Astrocyte (in vitro differentiated cells and primary cell): Measurements from ENCODE around the gene CHTOP. TPM values are rescaled to one million over a fixed set of nuclear protein-coding genes. Genes with fewer than 3 reads are reported as not detected.
A peak's percentile ranks its signal among the peaks of the same experiment; 100 is the strongest.

Experiments used
- DNase-seq: peaks from one replicate; pipeline ENCODE4 v3.0.0-alpha.2; 2010; ENCODE audit warnings: low read depth
- FAIRE-seq: peaks from 2 replicates; lab custom pipeline; 2011; peaks lifted over from hg19 to GRCh38; lab: Jason Lieb, UNC
- H2AFZ ChIP-seq: 2 replicates; pipeline ENCODE4 v1.6.0; 2012; ENCODE audit warnings: low read depth, low read length, inconsistent platforms
- H3K27ac ChIP-seq: 2 replicates; pipeline ENCODE4 v1.5.1; 2011; ENCODE audit warnings: low read depth, low read length, inconsistent platforms
- H3K27me3 ChIP-seq: 2 replicates; pipeline ENCODE4 v1.6.0; 2011; ENCODE audit warnings: low read length, inconsistent platforms; ENCODE audit not compliant: insufficient read depth
- H3K36me3 ChIP-seq: 2 replicates; pipeline ENCODE4 v1.5.1; 2011; ENCODE audit warnings: low read length, inconsistent platforms; ENCODE audit not compliant: insufficient read depth
- H3K4me1 ChIP-seq: 2 replicates; pipeline ENCODE4 v1.5.1; 2011; ENCODE audit warnings: low read length, inconsistent platforms; ENCODE audit not compliant: insufficient read depth
- H3K4me2 ChIP-seq: 2 replicates; pipeline ENCODE4 v1.6.0; 2012; ENCODE audit warnings: low read length, inconsistent platforms
- H3K4me3 ChIP-seq: 2 replicates; pipeline ENCODE4 v1.5.1; 2011; ENCODE audit warnings: low read depth, mild to moderate bottlenecking, low read length, inconsistent platforms; ENCODE audit not compliant: insufficient read depth
- H3K79me2 ChIP-seq: 2 replicates; pipeline ENCODE4 v1.6.0; 2012; ENCODE audit warnings: mild to moderate bottlenecking, low read length, inconsistent platforms; ENCODE audit not compliant: insufficient read depth
- H3K9ac ChIP-seq: 2 replicates; pipeline ENCODE4 v1.6.0; 2012; ENCODE audit warnings: mild to moderate bottlenecking, low read length, inconsistent platforms
- H3K9me3 ChIP-seq: 2 replicates; pipeline ENCODE4 v1.5.1; 2012; ENCODE audit warnings: low read depth, mild to moderate bottlenecking, low read length, inconsistent platforms; ENCODE audit not compliant: insufficient read depth
- H4K20me1 ChIP-seq: 2 replicates; pipeline ENCODE4 v1.6.0; 2012; ENCODE audit warnings: low read length, inconsistent platforms; ENCODE audit not compliant: insufficient read depth
- H3K27ac Mint-ChIP-seq: one replicate; pipeline ENCODE4 v1.8.0; 2021; ENCODE audit warnings: mild to moderate bottlenecking, mixed read lengths; ENCODE audit not compliant: unreplicated experiment
- H3K27me3 Mint-ChIP-seq: one replicate; pipeline ENCODE4 v1.8.0; 2021; ENCODE audit warnings: low read depth, mixed read lengths; ENCODE audit not compliant: unreplicated experiment
- H3K36me3 Mint-ChIP-seq: one replicate; pipeline ENCODE4 v1.8.0; 2021; ENCODE audit warnings: low read depth, mixed read lengths; ENCODE audit not compliant: unreplicated experiment
- H3K4me1 Mint-ChIP-seq: one replicate; pipeline ENCODE4 v1.8.0; 2021; ENCODE audit warnings: low read depth, mixed read lengths; ENCODE audit not compliant: unreplicated experiment
- H3K4me3 Mint-ChIP-seq: one replicate; pipeline ENCODE4 v1.8.0; 2021; ENCODE audit warnings: mild to moderate bottlenecking, moderate library complexity, mixed read lengths; ENCODE audit not compliant: unreplicated experiment
- H3K9me3 Mint-ChIP-seq: one replicate; pipeline ENCODE4 v1.8.0; 2021; ENCODE audit warnings: mild to moderate bottlenecking, mixed read lengths; ENCODE audit not compliant: unreplicated experiment
- EZH2 ChIP-seq: IDR thresholded peaks from 2 replicates; pipeline ENCODE4 v1.6.1; 2012; ENCODE audit warnings: mild to moderate bottlenecking, low read length, inconsistent platforms; ENCODE audit not compliant: insufficient read depth
- total RNA-seq: library from RNA; stranded (reverse); gene quantifications from 2 replicates; pipeline ENCODE4 v1.2.1, GENCODE V29; 2021
- TF ChIP-seq, protein P1 (sequence below): IDR thresholded peaks from 2 replicates; pipeline ENCODE4 v1.5.1; 2011; ENCODE audit warnings: low read depth, mild to moderate bottlenecking, inconsistent platforms, low read length, moderate library complexity; ENCODE audit not compliant: insufficient read depth

The CHTOP gene
- total RNA-seq, 1 donor from 2014 or later = 56.4 TPM

- Mint-ChIP-seq H3K27me3 (no peaks in the 10 kb centered on the region), H3K9me3 (no peaks in the 10 kb centered on the region), H3K36me3 (peaks cover 22% of the 10 kb centered on the region), H3K27ac (no peak overlapping the region), H3K4me3 (no peak overlapping the region), H3K4me1 (peaks cover 2% of the 10 kb centered on the region)
- Histone ChIP-seq H3K4me2 (no peak overlapping the region), H3K27me3 (no peaks in the 10 kb centered on the region), H3K9ac (no peak overlapping the region), H3K4me1 (no peaks in the 10 kb centered on the region), H3K4me3 (no peak overlapping the region), H3K36me3 (peaks cover 65% of the 10 kb centered on the region), H3K27ac (no peak overlapping the region), H2AFZ (no peak overlapping the region), H3K79me2 (peaks cover 53% of the 10 kb centered on the region), H4K20me1 (peaks cover 55% of the 10 kb centered on the region), H3K9me3 (no peaks in the 10 kb centered on the region)
- FAIRE-seq (no peak), DNase-seq (no peak)
- TF ChIP-seq, protein P1, sequence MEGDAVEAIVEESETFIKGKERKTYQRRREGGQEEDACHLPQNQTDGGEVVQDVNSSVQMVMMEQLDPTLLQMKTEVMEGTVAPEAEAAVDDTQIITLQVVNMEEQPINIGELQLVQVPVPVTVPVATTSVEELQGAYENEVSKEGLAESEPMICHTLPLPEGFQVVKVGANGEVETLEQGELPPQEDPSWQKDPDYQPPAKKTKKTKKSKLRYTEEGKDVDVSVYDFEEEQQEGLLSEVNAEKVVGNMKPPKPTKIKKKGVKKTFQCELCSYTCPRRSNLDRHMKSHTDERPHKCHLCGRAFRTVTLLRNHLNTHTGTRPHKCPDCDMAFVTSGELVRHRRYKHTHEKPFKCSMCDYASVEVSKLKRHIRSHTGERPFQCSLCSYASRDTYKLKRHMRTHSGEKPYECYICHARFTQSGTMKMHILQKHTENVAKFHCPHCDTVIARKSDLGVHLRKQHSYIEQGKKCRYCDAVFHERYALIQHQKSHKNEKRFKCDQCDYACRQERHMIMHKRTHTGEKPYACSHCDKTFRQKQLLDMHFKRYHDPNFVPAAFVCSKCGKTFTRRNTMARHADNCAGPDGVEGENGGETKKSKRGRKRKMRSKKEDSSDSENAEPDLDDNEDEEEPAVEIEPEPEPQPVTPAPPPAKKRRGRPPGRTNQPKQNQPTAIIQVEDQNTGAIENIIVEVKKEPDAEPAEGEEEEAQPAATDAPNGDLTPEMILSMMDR = no peak
- TF ChIP-seq EZH2 = no peak
Measured at GRCh38 chr1:153643816-153644215, 9.9 kb downstream of the CHTOP start.

DNA sequence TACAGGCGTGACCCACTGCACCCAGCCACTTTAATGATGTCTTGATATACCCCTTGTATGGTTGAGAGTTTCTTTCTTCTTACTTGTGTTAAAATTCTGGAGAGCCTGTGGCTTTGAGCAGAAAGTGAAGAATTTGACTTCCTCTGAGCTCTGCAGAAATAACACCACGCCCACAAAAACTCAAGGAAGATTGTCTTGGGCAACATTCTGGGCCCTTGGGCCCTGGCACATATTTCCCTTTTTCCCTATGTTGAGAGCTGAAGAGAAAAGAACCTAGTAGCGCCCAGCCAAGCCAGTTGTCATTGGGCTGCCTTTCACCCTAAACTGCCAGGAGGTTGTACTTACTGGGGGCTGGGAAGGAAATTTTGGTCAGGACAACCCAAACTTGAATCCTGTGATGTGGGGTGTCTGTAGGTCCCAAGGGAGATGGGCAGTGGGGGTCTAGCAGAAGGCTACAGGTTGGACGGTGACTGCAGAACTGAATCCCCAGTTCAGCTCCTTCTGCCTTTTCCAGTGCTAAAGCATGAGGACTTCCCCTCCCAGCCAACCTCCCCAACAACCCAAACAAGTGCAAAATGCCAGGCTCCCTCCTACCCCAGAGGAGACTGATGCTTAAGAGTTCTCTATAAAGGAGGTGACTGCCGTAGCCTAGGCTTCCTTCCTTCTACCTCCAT lies 12.9 kb downstream of the CHTOP start:
- H3K79me2 ChIP-seq = peaks cover 26% of the 10 kb centered on the region
- DNase-seq = no peak
- H3K4me1 ChIP-seq = no peaks in the 10 kb centered on the region
- Mint-ChIP-seq H3K4me3 (no peak overlapping the region), H3K9me3 (no peaks in the 10 kb centered on the region), H3K36me3 (peaks cover 22% of the 10 kb centered on the region), H3K27me3 (no peaks in the 10 kb centered on the region), H3K27ac (peak overlapping the region; percentile 34), H3K4me1 (peaks cover 2% of the 10 kb centered on the region)
- no peak for FAIRE-seq
- peaks cover 37% of the 10 kb centered on the region for H4K20me1 ChIP-seq
- TF ChIP-seq EZH2 = no peak
- TF ChIP-seq, protein P1 = no peak
- H3K9me3 ChIP-seq = no peaks in the 10 kb centered on the region
- peaks cover 42% of the 10 kb centered on the region for H3K36me3 ChIP-seq
- no peak overlapping the region for H3K4me3 ChIP-seq
- H3K27me3 ChIP-seq = no peaks in the 10 kb centered on the region
- H2AFZ ChIP-seq = no peak overlapping the region
- H3K9ac ChIP-seq = no peak overlapping the region
- no peak overlapping the region for H3K27ac ChIP-seq
- no peak overlapping the region for H3K4me2 ChIP-seq

DNA sequence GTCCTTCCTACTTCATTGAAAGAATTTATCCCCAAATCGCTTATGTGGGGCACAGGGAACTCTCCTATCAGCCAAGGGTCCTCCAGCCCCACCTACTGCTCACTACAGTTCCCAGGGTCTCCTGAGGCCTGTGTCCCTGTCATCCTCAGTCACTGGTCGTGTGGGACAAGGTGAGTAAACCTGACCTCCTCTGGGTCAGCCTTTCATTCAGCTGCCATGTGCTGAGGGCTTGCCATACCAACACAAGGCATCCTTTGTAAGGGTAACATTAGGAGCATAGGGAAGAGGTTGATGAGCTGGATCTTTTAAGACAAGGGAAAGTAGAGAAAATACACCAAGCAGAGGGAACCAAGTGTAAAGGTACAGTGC lies 13.5 kb downstream of the CHTOP start:
- DNase-seq (no peak), FAIRE-seq (no peak)
- Mint-ChIP-seq H3K27me3 (no peaks in the 10 kb centered on the region), H3K27ac (peak overlapping the region; percentile 34), H3K9me3 (no peaks in the 10 kb centered on the region), H3K4me3 (peak overlapping the region; percentile 54), H3K4me1 (peaks cover 2% of the 10 kb centered on the region), H3K36me3 (peaks cover 19% of the 10 kb centered on the region)
- no peak overlapping the region for H3K27ac ChIP-seq
- no peak overlapping the region for H3K9ac ChIP-seq
- H4K20me1 ChIP-seq = peaks cover 32% of the 10 kb centered on the region
- no peaks in the 10 kb centered on the region for H3K4me1 ChIP-seq
- TF ChIP-seq, protein P1 = no peak
- no peak for TF ChIP-seq EZH2
- no peak overlapping the region for H3K4me3 ChIP-seq
- no peaks in the 10 kb centered on the region for H3K27me3 ChIP-seq
- no peak overlapping the region for H2AFZ ChIP-seq
- H3K79me2 ChIP-seq = peaks cover 21% of the 10 kb centered on the region
- no peak overlapping the region for H3K4me2 ChIP-seq
- H3K36me3 ChIP-seq = peaks cover 37% of the 10 kb centered on the region
- H3K9me3 ChIP-seq = no peaks in the 10 kb centered on the region
